CD4-positive, alpha-beta T cell treated with Interleukin-15 for 1 hour (primary cell): ENCODE measurements around the gene LDLRAD4.

ENCODE experiments used
- DNase-seq: peaks from one replicate; pipeline ENCODE4 v3.0.0-alpha.2; 2020

LDLRAD4 gene

DNA sequence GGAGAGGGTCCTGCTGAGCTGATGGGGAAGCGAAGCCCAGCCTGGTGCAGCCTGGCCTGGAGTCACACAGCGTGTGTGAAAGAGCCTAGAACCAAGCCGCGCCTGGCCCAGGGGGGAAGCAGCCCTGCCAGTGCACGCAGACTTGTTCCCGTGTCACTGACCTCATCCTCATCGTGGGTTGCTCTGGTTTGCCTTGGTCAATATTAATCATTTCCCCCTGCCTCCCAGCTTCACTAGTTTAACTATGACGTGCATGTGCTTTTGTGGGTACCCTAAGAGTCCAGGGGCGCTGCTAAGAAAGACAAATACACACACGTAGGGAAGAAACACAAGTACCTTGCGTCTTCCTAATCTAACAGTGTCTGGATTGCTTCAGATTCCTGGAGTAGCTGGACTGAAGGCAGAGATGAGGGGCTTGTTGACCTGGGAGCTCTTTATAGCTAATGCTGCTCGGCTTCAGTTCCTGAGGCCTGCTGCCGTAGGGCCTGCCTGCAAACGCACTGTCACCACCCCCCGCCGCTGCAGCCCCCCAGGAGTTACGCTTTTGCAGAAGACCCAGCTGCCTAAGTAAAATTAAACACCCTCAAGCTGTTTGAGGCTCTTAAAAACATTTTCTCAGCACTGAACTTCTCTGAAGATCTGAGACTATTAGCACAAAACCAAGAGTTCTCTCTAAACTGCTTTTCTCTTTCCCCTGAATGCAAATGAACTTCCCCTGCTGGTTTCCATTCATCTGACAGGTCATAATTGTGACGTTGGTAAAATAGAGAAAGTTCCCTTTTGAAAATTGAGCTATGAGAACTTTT lies 348.6 kb downstream of the LDLRAD4 start:
- DNase-seq: peak; percentile 85

DNA sequence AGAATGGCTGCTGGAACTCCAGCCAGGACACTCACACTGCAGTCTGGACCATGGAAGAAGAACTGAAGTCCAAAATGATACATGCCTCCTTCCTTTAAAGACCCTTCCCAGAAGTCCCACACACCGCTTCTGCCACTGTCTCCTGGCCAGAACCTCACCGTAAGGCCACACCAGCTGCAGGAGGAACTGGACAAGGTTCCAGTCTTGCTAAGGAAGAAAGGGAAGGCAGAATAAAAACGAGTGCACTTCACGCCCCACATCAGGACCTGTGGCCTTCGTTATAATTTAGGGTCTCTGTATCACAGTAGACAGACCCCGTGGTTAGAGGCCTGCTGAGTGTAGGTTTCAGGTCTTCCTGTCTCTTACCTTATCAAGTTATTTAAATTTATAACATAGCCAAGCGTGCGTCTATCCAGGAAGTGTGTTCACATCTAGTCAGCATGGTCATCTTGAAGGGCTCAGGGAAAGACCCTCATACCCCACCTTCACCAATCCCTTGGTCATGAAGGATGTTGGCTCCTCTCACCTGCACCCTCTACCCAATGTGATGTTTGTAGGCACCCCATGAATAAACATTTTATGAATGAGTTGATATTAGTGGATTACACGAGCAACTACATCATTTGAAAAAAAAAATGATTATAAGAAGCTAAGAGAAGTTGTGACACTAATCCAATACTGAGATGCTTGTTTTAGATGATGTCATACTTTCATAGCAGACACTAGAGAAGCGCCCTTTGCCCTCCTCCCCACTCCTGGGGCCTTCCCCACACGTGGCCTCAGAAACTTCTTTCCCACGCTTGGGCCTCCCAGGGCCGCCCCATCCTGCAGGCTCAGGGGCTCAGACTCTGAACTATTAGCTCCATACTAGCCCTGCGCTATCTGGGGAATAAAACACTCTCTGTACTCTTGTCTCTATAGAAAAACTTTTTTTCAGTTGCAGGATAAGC lies 350.2 kb downstream of the LDLRAD4 start:
- peak; percentile 66 for DNase-seq

DNA sequence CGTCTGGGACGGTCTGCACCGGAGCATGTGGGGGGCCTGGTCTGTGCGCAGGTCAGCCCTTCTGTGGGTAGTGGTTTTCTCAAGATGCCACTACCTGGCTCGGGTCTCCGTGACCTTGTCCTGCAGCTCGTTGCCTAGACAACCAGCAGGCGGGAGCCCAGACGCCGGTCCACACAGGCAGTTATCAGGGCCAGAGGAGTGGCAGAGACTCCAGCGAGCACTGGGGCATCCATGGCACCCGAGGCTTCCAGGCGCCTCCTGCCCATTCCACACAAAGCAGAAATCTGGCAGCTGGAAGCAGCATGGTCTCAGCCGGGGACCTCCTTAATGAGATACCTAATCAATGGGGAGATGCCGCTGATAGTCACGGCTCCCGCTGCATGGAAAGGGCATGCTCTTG lies 351.7 kb downstream of the LDLRAD4 start:
- DNase-seq: no peak

DNA sequence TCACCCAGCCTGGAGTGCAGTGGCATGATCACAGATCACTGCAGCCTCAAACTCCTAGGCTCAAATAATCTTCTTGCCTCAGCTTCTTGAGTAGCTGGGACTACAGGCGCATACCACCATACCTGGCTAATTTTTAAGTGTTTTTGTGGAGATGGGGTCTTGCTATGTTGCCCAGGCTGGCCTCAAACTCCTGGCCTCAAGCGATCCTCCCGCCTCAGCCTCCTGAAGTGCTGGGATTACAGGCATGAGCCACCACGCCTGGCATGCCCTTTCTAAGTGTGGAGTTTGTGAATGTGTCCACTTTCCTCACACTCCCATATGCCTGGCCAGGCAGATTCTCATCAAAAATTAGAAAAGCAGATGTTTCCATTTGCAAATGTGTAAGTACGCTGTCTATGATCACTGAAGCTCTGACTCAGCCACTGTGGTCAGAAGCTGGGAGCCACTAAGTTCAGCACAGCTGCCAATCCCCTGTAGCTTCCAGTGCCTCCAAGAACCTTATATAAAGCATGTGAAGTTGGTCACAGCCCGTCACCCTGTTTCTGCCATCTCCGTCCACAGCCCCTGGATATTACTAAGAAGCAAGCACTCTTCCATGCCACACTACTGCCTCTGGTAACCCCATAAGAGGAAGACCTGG lies 352.4 kb downstream of the LDLRAD4 start:
- no peak for DNase-seq

DNA sequence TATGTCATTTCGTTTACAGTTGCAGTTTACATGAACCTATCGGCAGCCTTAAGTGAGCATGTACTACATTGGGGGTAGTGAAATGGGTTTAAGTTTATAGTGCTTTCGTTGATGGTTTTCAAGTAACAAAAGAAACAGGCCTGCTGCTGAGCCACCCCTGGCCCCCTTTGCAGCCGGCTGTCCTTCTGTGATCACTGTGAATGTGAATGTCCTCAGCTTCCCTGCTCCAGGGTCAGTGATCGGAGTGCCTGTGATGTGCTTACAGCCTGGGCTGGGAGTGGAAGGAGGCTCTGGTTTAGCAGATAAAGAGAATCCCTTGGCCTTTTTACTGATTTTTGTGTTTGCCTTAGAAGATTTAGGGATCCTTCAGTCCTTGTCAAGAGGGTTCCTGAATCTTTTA lies 353.6 kb downstream of the LDLRAD4 start:
- DNase-seq: no peak

DNA sequence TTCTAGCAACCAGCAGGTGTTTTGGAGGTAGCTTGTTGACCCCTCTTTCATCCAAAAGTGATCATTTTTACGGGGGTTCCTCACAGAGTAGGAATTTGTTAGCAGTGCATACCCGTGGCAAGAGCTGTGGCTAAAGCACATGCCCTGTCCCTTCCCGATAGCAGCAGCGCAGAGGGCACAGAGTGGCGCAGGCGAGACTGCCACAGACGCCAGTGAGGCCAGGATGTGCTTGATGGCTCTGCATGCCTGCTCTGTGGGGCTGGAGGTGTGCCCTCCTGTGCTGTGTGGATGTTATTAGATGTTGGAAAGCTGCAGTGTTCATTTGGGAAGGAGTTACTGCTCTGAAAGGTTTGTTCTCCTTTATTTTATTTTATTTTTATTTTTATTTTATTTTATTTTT lies 354.2 kb downstream of the LDLRAD4 start:
- no peak for DNase-seq

DNA sequence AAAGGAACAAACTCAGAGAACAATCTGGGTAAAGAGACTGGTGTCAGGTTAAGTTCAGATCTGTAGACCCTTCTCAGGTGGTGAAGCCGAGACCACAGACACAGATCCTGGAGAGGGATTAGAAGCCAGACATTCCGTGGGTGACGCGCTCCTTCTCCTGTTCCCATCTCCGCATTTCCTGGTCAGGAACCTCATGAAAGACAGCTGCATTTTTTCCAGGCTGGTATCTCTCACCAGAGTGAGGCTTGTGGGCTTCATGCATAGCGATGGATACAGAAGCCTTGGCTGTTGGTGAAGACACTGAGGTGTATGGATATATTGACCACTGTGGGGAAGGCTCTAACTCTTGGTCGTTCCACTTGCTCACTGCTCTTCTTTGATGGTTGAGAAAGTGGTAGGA lies 355.2 kb downstream of the LDLRAD4 start:
- no peak for DNase-seq

DNA sequence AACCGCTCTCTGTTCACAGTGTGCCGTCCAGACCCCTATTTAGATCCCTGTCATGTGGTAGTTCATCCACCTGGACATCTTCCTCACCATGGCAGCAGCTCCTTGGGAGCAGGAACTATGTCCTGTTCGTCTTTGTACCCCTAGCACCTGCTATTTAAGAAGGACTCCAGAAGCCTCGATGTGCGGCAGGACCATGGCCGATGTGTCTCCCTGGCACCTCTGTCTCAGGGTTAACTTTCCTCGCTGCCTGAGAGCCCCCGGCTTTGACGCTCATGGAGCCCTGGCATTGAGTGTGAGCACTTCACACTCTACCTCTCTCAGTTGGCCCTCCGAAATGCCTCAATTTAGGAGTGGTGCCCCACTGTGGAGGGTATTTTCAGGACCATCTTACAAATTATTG lies 355.8 kb downstream of the LDLRAD4 start:
- DNase-seq: no peak

DNA sequence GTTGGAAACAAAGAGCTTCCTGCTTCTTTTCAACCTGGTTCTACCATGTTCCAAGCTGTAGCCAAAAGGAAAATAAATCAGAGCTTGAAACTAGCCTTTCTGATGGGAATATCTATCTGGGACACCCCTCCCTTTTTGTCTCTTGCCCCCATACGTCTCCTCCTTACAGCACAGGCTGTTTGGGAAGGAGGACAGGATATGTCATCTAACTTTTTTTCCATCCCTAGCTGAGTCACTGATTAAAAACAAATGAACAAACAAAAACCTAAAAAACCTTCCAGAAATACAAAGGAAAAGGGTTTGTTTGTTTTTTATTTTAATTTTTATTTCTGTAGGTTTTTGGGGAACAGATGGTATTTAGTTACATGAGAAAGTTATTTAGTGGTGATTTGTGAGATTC lies 356.2 kb downstream of the LDLRAD4 start:
- DNase-seq: no peak

DNA sequence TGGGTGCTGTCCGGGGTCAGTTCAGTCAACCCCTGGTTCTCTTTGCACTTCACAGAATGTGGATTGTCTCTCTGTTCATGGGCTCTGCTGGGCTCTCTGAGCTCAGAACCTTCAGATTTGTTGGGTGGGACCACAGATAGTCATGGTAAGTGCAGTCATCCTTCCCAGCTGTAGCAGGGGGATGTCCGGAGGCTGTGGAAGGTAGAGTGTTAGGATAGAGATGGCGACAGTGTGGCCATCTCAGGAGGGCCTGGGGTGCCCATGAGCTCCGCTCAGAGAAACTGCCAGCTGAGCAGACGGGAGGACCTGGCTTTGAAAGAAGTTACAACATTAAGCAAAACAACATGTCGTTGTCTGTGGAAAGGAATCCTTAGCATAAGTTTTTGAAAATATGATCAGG lies 358.0 kb downstream of the LDLRAD4 start:
- DNase-seq: no peak

DNA sequence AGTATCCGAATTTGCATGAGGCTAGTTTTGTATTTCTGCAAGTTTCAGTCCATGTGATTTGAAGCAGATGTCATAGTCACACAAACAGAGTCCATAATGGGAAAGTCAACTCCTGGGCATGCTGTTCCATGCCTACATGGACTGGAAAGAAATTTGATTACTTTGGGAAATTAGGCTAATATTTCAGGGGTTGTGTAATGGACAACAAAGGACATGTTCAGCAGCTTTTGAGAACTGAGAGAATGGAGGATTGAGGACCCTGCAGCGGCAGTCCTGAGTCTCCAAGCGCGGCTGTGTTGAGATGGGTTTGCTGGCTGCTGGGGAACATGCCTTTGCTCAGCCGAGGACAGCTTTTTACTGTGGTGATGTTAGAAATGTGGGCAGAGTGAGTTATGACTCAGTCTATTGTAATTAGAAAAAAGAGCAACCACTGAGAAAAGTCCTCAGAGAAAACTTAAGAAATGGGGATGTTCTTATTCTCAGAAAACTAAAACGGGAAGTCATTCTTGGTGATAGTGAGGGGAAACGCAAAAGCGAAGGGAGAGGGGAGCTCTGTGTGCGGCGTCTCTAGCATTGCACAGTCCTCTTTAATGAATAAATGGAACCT lies 358.6 kb downstream of the LDLRAD4 start:
- peak; percentile 47 for DNase-seq

DNA sequence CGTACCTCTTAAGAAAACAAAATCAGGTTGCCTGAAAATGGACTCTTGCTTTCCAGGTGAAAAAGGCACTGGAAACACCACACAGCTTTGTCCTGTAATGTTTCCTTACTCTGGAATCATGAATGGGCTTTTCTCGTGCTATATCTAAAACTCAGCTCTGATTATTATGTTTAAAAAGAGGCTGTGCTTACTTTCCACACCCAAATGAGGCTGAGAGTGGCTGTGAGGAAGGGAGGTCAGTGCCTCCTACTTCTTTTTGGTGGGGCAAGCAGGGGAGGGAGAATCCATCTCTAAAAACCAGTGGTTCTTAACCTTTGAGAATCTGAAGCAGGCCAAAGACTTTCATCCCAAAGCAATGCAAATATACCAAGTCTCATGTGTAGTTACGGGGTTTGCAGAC lies 359.2 kb downstream of the LDLRAD4 start:
- no peak for DNase-seq

DNA sequence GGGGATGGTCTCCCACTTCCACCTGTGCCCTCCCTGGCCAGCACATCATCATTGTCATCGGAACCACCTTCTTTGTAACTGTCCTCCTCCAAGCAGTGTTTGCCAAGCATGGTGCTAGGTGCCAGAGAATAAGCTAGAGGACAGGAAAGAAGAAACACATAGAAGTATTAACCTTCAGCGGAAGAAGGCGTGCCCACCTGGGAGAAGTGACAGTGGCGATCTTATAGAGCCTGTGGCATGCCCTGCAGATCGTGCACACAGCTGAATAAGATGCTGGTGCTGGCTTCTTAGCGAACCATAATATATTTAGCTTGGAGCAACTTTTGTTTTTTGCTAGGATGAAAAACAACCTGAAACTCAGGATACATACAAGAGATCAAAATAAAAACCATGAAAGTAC lies 359.8 kb downstream of the LDLRAD4 start:
- no peak for DNase-seq

DNA sequence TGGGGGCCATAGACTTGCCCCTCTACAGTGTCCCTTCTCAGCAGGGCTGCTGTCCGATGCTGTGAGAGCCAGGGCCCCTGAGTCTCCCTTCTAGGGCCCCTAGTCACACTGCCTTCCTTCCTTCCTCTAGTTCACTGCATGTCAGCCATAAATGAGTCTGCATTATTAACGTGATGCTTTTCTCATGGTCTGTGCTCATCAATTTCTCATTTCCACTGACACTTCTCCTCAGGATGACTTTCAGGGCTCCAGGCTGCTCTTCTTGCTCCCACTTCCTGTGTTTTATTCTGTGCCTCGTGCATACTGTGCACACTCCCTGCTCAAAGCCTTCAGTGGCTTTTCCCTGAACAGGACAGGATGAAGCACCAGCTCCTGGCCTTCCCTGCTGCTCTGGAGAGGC lies 361.3 kb downstream of the LDLRAD4 start:
- no peak for DNase-seq

DNA sequence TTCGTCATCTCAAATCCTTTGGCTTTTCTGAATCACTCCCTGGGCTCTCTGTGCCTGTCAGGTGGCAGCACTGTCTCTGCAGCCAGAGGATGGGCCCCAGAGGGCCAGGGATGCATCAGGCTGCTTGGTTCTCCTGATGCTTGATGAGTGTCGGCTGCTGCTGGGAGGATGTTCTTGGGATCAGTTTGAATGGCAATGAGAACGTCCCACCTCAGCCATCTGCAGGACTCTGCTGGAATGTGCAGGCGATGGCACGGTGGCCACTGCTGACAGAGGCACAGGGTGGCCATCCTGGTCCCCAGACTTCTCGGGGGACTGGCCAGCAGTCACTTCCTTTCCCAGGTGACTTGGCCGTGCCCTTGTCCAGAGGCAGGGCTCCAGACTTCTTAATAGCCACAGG lies 361.8 kb downstream of the LDLRAD4 start:
- DNase-seq: no peak

DNA sequence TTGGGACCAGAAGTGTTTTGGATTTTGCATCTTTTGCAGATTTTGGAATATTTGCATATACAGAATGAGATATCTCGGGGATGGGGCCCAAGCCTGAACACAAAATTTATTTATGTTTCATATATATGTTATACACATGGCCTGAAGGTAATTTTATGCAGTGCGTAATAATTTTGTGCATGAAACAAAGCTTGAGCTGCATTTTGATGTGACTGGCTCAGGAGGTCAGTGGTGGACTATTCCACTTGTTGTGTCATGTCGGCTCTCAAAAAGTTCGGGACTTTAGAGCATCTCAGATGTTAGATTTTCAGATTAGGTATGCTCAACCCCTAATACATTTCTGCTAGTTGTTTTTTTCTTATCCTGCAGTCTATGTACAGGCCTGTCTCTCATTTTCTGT lies 362.4 kb downstream of the LDLRAD4 start:
- no peak for DNase-seq

DNA sequence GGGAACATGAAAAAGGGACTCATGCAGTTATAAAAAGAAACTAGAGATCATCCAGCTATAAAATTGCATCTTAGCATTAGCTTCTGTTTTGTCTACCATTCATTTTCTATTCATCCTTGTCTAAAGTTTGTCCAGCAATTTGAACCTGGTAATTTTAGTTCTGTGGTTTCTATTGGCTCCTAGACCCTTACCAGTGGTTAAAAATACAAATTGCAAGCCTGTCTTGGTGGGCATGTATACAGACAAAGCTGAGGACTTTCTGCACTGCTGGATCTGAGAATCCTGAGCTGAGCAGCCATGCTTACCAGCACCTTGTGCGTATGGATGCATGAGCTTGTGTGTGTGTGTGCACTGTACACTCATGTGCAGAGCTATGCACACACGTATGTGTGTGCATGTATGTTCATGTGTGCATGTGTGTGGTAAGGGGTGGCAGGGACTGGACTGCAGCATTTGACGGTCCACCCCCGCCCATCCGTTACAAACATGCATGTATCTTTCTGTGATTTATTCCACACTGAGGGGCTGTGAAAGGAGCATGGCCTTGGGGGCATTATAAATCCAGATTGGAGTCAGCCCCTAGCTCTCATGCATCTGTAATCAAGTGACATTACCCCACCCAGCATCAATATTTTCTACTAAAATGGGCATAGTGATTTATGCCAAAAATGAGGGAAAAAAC lies 363.1 kb downstream of the LDLRAD4 start:
- DNase-seq: no peak

DNA sequence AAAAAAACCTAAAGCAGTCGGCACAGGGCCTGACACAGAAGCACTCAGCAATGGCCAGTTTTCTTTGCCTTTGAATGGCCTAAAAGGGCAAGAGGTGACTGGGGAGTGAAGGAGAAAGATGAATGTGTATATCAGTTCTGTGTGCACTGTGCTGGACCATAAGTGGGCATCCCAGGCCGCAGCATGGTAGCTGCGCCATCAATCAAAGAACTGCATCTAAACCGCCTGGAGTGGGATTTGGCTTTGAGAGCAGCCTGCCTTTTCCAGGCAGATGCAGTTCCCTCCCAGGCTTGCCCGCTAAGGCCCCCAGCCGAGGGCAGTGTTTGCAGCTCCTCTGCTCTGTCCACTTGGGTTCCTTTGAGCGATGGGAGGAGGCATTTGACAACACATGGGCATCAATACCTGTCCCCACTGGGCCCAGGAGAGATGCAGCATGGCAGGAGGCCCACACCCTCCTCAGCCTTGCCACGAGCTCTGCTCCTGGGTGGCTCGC lies 363.7 kb downstream of the LDLRAD4 start:
- DNase-seq: no peak

DNA sequence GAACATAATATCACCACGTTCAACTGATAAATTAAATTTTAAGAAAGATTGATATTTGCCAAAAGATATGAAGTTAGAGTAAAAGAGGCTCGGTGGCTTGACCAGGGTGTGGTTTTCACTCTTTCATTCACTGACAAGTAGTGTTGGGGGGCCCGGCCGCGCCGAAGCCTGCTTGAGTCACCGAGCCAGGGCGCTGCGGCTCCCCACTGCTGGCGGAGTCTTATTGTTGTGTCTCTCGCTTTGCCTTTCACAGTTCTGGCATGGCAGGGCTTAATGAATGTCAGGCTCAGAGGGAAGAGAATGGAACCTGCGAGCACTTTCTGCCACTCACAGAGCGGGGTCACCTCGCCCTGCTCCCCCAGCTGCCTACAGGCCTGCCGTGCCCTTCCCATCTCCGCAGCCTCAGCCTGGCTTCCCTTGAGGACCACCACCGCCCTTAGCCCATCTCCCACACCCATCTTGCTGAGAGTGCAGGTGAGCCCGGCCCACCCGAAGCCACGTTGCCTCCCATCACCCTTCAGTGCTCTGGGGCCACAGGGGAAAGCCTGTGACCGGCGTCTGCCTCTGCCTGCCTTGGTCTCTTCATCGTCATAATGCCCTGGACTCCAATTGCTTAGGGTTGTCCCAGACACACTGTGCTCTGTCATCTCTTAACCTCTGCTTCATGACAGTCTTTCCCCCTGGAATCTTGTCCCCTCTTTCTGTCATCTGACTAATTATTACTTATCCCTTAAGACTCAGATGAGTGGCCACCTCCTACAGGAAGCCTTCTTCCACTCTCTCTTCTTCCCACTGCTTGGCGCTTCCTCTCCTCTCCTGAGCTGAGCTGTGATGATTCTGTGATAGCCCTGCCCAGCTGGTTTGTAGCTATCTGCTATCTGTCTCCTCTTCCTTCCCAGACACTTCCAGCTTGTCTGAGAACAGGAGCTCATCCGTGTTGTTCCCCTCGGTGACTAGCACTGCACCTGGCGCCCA lies 365.3 kb downstream of the LDLRAD4 start:
- no peak for DNase-seq

DNA sequence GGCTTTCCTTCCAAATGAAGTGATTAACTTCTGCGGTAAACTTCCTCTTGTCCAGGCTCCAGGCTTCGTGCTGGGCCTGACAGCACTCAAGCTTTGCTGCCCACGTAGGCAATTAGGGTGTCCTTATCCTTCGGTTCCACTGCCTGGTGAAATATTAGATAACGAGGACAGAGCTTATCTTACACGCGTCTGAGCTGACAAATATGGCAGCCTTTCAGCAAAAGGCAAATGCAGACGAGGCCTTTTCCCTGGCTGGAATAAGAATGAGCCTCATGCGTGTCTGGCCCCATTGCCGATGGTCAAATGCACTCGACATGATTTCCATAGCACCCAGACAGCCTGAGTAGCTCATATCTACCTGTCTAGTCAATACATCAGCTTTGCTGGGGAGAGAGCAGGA lies 366.3 kb downstream of the LDLRAD4 start:
- DNase-seq: no peak
